HG03135 (cell line): Measurements from ENCODE around the gene PRDX1.
"Not testable (repeated sequence)": the region's sequence is repeated elsewhere in the genome, so short reads cannot be mapped to it uniquely, and the experiment has no call there.

ENCODE experiments used
- ATAC-seq: cut with Tn5 transposase; IDR thresholded peaks from one replicate; pipeline ENCODE4 v1.9.1; 2021; ENCODE audit warnings: mild to moderate bottlenecking, moderate library complexity; ENCODE audit not compliant: unreplicated experiment

PRDX1 gene

DNA sequence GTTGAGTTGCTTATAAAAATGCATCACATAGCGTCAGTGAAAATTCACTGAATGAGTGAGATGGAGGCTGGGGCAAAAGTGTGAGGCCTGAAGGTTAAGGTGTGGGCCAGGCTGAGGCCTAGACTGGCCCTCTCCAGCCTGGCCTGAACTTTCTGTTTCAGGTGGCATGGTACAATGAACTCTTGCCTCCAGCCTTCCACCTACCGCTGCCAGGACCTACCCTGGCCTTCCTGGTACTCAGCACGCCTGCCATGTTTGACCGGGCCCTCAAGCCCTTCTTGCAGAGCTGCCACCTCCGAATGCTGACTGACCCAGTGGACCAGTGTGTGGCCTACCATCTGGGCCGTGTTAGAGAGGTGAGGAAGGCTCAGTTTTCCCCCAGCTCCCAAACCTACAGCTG lies 14.5 kb downstream of the PRDX1 start:
- no peak for ATAC-seq

DNA sequence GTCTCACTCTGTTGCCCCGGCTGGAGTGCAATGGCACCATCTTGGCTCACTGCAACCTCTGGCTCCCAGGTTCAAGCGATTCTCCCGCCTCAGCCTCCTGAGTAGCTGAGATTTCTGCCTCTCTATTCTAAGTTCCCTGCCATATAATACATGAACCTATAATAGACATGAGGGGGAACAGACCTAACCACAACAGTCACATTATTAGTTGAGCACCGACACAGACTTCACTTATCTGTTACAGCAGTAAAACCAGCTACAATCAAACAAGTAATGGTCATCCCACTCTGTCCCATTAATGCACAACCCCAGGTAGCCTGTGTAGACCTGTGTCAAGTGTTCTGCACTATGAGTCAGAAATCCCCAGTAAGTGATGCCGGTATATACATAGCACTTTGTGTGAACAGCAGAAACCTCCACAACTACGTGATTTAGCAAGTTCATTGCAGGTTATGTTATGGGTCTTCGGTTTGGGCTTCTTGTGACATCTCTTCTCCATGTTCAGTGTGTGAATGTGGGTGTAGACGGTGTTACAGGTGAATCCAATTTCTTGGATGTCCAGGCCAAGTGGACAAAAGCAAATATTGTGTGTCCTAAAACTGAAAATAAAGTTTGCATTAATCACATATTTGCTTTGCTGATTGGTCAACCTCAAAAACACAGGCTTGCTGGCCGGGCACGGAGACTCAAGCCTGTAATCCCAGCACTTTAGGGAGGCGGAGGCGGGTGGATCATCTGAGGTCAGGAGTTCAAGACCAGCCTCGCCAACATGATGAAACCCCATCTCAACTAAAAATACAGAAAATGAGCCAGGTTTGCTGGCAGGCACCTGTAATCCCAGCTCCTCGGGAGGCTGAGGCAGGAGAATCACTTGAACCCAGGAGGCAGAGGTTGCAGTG lies 18.0 kb downstream of the PRDX1 start:
- ATAC-seq: no peak

DNA sequence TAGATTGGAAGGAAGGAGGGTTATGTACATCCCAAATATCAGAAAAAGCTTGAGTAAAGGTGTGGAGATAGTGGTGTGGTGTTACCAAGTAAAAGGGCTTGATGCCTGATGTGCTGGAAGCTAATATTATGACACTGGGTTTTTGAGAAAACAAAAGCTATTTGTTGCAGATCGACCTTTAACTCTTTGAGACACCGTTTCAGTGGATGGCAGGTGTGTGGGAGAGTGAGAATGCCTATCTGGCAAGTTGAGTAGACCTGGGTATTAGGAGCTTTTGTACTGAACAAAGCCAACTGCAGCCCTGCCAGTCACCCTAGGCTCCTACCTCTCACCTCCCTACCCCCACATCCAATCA lies 20.2 kb downstream of the PRDX1 start:
- no peak for ATAC-seq

DNA sequence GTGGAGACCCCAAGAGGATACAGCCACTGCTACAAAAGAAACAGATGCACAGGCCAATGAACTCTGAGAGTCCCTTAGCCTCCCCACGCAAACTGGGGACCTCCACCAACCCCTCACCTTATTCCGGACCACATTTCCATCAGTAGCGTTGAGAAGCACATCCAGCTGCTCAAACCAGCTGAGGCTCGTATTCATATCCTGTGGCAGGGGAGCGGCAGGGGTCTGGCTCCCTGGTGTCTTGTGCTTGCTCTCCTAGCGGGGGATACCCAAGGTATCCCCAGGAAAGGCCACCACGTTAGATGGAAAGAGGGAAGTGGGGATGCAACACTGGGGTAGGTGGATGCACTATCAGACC lies 22.3 kb downstream of the PRDX1 start:
- ATAC-seq: peak; percentile 2

DNA sequence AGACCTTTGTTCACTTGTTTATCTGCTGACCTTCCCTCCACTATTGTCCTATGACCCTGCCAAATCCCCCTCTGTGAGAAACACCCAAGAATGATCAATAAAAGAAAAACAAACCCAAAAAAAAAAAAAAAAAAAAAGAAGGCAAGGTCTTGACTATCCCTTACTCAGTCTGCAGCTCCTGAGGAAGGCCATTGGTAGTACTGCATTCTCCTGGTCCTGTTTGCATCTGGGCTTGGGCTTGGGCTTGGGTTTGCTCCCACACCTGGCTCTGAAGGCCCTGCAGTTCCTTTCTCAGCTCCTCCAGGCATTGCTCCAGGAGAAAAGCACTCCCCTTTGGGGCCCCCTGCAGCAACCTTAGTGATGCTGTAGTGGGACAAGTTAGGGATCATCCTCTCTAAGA lies 23.4 kb downstream of the PRDX1 start:
- ATAC-seq: no peak

DNA sequence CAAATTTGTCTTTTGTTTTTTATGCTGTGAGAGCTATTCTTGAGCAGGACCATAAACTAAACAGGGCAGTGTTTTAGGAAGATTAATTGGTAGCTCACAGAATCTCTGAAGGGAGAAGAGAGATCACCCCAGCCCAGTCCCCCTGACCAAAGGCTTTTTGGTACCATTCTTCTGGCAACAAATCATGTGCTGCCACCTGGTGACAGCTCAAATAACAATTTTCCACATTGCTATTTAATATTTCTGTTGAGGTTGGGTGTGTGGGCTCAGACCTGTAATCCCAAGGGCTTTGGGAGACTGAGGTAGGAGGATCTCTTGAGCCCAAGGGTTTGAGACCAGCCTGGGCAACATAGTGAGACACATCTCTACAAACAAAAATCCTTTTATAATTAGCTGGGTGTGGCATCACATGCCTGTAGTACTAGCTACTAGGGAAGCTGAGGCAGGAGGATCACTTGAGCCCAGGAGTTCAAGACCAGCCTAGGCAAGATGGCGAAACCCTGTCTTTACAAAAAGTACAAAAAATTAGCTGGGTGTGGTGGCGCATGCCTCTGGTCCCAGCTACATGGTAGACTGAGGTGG lies 28.5 kb downstream of the PRDX1 start:
- no peak for ATAC-seq

DNA sequence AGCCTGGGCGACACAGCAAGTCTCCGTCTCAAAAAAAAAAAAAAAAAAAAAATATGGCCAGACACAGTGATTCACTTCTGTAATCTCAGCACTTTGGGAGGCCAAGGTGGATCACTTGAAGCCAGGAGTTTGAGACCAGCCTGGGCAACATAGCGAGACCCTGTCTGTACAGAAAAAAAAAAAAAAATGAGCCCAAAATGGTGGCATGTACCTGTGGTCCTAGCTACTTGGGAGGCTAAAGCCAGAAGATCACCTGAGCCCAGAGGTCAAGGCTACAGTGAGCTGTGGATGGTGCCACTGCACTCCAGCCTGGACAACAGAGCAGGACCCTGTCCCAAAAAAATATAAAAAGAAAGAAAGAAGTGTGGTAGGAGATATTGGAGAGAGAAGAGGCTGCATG lies 29.0 kb downstream of the PRDX1 start:
- ATAC-seq: no peak

DNA sequence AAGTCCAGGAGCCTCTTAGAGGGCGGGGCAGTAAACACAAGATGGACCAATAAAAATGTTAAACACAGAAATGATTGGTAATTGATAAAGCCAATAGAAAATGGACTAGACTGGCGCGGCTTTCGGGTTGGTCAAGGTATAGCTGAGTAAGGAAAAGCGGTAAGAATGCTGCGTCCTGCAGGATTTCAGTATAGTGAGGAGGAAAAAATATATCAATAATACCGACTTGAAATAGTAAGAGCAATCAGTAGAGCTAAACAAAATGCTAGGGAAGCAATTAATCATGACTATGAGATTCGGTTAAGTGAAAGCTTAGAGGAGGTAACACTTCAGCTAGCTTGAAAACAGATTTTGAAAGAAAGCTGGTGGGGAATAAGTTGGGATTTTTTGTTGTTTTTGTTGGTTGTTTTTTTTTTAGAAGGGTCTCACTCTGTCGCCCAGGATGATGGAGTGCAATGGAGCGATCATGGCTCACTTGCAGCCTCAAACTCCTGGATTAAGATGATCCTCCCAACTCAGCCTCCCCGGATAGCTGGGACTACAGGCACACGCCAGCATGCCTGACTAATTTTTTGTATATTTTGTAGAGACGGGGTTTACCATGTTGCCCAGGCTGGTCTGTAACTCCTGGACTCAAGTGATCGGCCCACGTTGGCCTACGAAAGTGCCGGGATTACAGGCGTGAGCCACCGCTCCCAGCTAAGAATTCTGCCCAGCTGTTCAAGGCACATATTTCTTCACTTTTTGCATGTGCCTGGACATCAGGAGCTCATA lies 30.0 kb downstream of the PRDX1 start:
- ATAC-seq: no peak

DNA sequence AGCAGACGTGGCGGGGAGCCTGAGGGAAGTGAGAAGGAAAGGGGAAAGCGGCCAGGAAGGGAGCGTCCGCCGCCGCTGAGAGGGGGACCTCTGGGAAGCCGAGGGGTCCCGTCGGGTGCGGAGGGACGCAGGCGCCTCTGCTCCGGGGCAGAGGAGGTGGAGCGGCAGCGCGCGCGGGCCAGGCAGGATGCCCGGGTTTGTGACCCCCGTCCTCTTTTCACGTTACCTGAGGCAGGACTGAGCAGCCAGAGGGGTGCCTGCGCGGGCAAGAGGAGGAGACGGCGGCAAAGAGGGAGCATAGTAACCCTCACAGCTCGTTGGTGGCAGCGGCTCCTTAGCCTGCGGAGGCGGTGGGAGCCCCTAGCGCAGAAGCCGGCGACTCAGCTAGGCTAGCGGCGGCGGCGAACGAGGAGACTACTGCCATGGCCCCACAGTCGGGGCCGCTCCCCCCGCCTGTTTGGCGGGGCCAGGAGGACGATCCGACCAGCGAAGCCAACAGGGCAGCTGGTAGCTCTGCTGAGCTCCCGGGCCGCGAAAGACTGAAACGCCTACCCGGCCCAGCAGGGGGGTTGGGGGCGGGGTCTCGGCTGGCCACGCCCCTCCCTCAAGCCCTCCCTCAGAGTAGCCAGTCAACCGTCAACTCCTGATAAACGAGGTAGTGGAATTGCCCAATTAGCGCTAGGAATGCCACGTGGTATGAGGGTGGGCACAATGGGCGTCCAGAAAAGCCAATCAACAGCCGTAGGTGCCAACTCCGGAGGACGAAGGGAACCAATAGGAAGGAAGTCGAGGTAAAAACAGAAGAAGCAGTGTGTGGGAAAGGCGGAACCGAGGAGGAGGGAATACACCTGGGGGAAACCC lies 30.8 kb downstream of the PRDX1 start, which contains the start of gene TESK2:
TSS of gene TESK2 (minus strand) at position 538 of the 861 bp plus-strand sequence. CDS start 33,378 bp downstream, outside the sequence.
- ATAC-seq: peak; percentile 85

DNA sequence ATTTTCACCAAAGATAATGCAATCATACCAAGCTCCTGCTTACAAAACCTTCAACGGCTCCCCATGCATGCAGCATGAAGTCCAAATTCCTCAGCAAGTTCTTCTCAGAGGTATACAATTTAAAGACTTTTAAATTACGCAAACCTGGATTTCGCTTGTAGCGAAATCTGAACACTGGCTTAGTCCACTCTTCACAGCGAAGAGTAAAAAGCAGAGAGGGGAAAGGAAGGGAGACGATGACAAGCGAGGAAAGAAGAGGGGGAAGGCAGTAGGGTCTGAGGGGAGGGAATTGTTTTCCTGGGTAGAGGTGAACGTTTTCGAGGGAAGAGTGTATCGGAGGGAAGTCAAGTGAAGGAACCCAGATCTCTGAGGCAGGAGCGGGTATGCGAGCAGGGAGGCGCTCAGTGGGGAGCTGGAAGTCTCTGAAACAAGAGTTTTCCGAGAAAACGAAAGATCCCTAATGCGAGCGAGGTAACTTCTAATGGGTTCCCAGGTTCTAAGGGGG lies 31.5 kb downstream of the PRDX1 start:
- no peak for ATAC-seq

DNA sequence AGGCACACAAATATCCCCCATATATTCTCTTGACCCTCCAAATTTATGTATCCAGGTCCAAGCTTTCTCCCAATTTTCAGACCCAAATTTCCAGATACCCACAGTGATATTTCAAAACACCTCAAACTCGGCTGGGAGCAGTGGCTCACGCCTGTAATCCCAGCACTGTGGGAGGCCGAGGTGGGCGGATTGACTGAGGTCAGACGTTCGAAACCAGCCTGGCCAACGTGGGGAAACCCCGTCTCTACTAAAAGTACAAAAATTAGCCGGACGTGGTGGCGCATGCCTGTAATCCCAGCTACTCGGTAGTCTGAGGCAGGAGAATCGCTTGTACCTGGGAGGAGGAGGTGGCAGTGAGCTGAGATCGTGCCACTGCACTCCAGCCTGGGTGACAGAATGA lies 32.3 kb downstream of the PRDX1 start:
- ATAC-seq: not testable (repeated sequence)

DNA sequence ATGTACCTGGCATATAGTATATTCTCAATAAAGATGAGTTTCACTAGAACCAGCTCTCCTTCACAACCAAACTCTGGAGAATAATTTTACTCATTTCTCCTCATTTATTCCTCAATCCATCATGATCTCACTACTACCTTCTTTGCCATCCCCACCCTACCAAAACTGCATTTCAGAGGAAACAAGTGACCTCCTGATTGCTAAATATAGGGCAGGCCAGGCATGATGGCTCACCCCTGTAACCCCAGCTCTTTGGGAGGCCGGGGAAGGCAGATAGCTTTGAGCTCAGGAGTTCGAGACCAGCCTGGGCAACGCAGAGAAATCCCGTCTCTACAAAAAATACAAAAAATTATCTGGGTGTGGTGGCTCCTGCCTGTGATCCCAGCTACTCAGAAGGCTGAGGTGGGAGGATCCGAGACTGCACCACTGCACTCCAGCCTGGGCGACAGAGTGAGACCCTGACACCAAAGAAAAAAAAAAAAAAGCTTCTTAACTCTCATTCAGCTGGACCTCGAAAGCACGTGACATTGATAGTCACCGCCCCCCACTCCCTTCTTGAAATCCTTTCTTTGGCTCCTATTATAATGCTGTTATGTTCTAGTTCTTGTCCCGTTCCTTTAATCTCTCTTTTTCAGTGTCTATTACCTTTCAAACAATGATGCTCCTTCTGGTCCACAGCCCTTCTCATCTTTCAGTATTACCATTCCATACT lies 32.9 kb downstream of the PRDX1 start:
- ATAC-seq: no peak

DNA sequence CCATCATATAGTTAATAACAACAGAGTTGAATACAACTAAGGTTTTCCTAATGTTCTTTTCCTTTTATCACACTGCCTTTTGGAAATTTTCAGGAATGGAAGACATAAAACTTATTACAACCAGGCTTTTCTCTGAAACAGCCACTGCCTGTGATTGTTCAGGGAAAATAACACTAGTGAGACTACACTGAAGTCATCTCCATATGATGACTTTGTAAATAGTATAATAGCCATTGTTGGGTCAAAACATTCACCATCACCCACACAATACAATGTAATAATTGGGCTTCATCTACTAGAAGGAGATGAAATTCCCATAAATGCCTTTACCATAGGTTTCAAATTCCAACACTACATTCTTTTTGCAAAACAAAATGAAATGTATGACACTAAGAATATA lies 35.7 kb downstream of the PRDX1 start:
- ATAC-seq: no peak

DNA sequence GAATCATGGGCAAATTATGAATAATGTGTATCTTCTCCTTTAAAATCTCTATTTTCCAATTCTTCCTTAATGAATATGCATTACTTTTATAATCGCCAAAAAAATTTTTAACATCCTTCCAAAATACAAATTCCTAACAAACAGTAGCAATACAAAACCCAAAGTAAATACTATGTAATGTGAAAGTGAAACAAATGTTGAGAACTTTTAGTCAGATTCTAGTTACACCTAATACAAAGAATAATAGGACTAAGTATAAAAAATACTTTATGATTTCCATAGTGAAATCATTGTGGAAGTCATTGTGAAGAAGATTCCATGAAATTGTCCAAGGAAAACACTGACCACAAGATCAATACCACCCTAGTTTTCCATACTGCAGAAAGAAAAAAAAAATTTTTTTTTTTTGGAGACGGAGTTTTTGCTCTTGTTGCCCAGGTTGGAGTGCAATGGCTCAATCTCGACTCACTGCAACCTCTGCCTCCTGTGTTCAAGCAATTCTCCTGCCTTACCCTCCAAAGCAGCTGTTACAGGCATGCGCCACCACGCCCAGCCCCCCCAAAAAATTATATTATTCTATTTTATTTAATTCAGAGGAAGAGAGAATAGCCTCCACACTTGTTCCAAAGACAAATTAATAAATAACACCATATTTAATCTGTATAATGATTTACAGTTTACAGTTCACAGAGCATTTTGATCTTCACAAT lies 42.5 kb downstream of the PRDX1 start:
- ATAC-seq: no peak

DNA sequence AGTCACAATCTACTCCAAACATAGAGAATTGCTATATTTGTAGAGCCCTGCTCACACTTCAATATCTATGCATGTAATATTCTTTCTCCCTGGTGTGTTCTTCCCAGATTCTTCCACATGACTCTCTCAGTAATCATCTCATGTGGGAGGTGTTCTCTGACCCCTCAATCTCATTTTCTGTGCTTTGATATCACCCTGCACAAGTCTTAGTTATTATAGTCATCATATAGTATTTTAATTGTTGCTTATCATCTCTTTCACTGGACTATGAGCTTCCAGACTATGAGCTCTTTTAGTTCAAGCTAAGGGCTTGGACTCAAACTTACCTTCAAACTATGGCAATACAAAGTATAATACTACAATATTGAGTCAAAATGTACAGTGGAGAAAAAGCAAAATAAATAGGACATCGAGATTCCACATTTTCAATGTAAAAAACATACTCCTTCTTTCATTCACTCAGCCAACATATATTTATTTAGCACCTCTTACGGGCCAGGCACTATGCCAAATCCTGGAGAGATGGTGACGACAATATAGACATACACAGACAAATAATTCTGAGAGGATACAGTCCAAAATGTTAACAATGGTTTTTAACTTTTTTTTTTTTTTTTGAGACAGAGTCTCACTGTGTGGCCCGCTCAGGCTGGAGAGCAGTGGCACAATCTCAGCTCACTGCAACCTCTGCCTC lies 43.4 kb downstream of the PRDX1 start:
- no peak for ATAC-seq

DNA sequence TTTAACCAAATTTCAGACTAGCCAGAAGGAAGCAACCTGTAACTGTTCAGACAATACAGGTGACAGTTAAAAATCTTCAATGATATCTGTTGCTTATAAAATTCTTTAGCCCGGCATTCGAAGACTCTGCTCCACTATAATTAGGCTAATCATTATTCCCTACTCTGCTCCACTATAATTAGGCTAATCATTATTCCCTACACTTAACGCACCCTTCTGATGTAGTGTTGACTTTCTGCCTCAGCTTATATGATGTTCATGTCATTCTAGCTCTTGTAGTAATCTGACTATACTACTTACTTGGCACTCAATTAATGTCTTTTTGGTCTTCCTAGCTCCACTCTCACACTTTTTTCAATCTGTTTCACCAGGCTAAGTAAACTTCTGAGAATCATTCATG lies 44.0 kb downstream of the PRDX1 start:
- no peak for ATAC-seq

DNA sequence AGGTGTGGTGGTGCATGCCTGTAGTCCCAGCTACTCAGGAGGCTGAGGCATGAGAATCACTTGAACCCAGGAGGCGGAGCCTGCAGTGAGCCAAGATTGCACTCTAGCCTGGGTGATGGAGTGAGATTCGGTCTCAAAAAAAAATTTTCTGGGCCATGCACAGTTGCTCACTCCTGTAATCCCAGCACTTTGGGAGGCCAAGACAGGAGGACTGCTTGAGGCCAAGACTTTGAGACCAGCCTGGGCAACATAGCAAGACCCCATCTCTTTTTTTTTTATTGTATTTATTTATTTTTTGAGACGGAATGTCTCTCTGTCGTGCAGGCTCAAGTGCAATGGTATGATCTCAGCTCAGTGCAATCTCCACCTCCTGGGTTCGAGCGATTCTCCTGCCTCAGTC lies 47.5 kb downstream of the PRDX1 start:
- ATAC-seq: not testable (repeated sequence)

DNA sequence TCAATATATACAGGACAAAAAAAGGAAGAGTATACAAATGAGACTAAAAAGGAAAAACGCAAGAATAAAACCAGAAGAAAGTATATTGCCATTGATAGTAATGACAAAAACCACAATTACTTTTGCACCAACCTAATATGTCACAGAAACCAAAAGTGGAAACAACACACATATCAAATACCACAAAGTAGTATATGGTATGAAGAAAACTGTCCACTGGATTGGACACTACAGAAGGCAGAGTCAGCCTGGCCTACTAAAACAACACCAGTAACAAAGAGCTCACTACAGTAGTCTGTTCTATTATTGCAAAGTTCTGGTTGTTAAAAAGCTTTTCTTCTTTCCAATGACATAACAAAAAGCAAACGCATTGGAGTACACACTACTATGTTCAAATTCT lies 48.4 kb downstream of the PRDX1 start:
- ATAC-seq: no peak

DNA sequence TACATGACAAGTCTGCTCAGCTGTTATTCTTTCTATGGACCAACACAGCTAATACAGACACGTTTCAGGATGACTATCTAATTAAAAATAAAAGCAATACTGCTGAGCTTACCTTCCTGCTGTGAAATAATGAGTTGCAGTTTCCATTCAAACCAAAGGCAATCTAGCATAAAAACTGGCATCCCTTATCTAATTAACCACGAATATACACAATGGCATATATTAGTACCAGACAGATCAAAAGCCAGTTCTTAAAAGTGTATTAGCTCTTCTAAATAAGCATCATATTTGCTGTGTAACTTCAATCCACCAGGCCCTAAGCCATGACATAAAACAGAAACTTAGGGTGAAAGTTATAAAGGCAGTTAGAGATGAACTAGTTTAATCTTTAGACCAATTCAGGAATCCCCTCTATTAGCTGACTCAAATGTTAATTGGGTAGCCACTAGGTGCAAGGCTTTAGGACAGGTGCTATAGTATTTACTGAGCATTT lies 51.3 kb downstream of the PRDX1 start:
- no peak for ATAC-seq
